Measurements from ENCODE around the gene CPEB2.
A peak's percentile ranks its signal among the peaks of the same experiment; 100 is the strongest.

CPEB2 gene

DNA sequence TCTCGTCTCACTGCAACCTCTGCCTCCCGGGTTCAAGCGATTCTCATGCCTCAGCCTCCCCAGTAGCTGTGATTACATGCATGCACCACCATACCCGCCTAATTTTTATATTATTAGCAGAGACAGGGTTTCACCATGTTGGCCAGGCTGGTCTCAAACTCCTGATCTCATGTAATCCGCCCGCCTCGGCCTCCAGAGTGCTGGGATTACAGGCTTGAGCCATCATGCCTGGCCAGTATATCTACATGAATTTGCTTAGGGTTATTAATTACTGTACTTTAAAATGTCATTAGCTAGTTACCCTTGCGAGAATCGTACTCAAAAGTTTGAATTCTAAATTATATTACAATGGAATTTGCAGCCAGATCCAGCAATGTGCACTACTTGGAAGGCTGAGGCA lies 8.9 kb downstream of the CPEB2 start:
- DNase-seq: no peak

DNA sequence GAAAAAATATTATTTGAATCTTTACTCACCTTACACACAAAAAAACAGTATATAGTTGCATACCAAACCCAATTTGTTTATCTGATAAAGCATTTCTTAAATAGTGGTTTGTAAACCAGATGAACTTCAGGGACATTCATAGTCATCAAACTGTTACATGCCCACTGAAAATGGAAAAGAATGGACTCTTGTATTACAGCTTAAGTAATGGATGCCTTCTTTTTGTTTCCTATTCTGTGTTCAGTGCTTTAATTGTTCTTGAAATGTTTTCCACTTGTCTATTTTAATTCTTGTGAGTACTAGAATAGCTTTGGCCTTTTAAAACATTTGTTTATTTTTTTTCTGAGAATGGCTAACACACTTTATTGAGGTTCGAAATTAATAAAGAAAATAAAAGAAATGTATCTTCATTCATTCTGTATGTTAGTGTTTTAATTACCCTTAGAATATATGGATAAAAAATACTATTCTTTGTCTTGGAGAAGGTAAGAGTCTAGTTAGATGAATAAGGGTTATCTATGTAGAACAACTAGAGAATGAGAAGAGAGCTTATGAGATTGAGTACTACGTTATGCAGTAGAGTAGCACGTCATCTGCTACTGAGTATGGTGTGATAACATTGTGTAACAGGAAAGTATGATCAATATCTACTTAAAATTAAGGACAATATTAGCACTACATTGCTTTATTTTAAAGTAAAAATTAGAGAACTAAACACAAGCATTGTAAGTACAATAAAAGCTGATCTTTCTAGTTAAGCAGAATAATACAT lies 9.9 kb downstream of the CPEB2 start:
- DNase-seq: no peak

DNA sequence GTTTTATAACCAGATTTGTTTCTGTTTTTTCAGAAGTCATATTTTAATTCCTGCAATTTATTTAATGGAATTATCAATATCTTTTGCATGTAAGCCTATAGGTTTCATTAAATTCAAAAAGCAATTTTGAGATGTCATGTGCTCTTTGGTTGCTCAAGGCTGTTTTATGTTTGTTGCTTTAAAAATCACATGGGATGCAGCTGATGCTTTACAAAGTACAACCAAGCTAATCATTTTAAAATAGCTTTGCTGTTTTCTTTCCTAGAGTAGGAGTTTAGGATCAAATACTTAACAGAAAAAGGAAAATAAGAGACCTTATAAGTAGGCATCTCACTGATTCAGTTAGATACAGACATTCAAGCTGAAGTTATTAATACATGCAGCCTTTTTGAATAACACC lies 11.3 kb downstream of the CPEB2 start:
- no peak for DNase-seq

DNA sequence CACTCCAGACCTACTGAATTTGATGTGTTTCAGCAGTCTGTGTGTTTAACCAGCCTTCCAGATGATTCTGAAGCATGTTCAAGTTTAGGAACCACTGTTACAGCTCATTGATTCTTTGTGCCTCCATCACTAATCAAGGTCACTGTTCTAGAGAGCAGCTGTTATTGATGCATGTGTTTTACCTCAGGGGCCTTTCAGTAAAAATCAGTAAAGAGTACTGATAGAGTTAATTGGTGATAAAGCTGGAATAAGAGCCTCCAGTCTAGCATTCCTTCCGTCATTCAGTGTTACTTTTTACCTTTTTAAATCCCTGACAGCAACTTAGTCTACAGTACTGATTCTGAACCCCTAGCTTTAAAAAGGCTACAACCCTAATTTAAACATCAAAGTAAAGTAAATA lies 12.9 kb downstream of the CPEB2 start:
- no peak for DNase-seq

DNA sequence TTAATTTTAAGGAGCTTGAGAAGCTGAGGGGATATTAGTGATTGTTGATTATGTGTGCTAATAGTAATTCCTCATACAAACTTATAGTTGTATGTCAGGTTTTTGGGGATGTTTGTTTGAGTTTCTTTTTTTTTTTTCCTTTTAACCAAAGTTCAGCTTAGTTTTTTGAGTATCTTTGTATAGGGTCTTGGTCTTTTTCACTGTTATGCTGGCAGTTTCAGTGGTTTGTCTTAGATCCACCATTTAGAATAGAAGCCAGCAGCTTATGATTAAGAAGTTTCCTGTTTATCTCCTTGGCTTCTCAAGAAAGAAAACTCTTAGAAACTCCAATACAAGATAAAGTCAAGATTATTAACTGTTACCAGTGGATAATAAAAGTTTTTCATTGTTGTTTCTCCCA lies 16.1 kb downstream of the CPEB2 start:
- DNase-seq: no peak

DNA sequence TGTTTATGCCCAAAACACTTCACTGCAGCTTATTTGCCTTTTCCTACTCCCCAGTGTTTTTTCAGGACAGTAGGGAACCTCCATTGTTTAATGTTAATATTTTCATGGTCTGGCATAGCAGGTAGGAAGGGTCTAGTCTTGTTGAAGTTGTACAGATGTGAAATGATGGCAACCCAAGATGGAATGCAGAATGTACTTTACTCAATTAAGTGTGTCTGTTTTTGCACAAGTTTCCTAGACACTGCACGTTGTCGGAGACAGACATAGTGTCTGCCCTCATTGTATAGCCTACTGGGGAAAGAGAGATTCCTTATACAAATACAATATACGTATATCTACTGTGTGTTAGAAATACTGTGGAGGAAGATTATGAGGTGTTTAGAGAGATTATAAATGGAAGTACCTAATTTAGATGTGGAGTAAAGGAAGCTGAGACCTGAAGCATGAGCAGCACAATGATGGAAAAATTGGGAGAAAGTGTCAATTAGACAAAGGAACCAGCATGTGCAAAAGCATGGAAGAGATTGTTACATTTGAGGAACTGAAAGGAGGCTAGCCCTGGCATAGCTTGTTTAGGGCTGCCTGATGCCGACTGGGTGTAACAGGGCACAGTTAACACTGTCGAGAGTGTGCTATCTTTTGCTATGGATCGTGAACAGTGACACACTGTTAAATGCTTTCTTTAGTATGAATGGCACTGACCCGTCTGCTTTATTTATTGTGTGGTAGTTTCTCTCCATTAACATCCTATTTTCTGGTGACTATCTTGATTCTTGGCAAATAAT lies 18.4 kb downstream of the CPEB2 start:
- no peak for DNase-seq

DNA sequence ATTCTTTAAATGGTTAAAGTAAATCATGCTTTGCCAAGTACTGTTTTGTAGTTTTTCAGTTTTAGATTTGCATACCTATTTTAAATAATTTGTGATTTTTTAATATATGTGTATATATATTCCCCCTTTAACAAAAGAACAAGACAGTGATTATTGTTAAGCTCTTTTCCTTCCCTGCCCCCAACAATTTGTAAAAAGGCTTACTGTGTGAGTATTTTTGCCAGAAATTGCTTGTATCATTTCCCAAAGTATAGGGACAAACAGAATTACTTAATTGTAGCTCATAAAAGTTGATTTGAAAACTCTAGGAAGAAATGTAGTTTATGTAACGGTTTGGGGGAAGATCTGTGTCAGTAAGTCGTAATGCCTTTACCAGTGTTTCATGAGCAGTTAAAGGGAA lies 19.0 kb downstream of the CPEB2 start:
- DNase-seq: no peak

DNA sequence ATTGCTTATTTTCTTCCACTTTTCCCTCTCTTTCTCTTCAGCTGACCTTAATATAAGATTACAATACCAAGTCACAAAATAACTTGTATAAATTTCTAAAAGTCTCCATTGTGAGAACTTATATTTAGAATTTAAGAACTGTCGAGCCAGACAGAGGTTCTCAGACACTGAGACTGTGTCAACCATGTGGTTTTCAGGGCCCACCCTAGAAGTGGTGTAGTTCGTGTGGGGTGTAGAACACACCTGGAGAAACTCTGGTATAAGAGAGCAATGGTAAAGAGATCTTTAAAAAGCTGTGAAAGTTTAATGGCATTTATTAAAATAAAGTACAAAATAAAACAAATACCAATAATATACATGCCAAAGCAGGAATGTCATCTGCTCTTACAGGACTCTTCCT lies 19.7 kb downstream of the CPEB2 start:
- no peak for DNase-seq

DNA sequence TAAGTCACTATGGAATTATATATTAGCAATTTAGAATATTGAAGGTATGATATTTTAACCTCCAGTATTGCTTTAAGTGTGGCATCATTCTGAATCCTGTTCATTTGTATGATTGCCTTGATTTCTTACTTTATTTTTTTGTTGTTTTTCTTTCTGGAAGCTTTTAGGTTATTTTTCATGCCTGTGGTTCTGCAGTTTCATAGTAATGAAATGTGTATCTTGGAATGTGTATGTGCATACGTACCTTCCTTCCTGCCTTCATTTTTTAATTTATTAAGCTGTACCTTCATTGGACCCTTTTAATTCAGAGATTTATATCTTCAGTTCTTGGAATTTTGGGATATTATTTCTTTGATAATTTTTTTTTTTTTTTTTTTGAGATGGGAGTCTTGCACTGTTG lies 22.1 kb downstream of the CPEB2 start:
- no peak for DNase-seq

DNA sequence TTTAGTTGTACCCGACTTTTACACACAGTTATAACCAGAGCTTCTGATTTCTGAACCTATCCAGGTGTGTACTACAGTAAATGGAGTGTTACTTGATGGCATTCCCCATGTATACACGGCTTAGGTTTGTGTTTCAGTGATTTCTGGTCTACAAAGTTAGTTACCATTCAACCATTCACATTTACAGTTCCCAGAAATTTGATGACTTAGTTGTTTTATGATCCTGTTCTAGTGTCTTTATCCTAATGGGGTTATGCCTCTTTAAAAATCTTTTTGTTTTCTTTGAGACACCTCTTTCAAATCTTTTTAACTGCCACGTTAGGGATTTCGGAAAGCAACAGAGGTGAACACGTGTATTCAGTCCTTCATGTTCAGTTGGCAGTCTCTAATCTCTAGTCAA lies 23.4 kb downstream of the CPEB2 start:
- no peak for DNase-seq

DNA sequence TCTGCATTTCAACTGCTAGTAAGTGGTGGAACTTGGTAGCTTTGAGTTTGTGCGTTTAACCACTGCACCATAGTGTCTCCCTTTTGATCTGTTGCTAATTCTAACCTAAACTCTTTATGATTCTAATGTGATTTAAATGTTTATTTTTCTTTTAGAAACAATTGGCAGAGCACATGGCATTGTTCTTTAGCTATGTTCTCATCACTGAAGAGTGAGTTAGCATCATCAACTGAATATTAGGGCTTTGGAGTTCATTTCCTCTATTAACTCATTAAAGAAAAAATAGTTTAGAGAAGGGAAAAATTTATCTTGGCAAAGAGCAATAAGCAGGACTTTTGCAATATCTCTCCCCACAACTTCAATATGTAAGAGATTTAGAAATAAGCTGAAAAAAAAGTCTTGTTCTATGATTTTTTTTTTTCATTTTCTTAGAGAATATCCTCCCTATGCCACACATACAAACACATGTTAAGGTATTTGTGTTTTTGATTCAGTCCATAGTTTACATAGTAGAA lies 25.7 kb downstream of the CPEB2 start:
- no peak for DNase-seq

DNA sequence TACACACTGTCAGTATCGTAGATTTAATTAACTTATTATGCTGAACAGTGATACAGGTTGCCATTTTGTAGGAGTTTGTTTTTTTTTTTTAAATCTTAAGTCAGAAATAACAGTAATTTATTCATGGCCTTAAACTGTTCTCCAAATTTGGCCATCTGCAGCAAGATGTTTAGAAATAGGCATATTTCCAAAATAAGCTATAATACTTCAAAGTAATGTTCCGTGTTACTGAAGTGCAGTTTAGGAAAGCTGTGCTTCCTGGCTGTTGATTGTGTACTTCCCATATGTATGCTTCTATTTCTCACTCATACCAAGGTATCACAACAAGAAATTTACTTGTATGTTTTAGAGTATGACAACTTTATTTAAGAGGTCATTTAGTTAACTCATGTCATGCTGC lies 28.9 kb downstream of the CPEB2 start:
- DNase-seq: no peak

DNA sequence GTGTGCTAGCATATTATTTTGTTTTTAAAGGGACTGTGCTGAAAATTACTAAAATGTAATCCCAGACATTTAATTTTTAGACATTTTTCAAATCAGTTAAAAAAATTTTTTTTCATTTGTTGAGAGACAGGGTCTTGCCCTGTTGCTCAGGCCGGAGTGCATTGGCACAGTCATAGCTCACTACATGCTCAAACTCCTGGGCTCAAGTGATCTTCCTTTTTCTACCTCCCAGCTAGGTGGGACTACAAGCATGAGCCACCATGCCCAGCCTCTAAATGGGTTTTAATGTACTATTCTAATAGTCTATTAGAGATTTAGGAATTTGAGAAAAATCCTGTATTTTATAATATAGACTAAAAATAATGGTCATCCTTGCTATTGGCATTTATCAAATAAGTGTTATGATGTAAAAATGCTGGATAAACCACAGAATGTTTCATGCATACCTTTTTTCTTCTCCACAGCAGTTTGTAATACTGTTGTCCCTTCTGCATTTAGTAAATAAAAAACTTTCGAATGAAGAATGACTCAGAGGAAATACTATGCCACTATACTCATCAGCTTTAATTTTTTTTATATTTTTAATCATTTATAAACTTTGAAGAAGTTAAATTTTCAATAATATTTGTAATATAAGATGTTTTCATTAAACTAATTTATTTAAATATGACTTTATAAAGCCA lies 29.9 kb downstream of the CPEB2 start:
- no peak for DNase-seq

DNA sequence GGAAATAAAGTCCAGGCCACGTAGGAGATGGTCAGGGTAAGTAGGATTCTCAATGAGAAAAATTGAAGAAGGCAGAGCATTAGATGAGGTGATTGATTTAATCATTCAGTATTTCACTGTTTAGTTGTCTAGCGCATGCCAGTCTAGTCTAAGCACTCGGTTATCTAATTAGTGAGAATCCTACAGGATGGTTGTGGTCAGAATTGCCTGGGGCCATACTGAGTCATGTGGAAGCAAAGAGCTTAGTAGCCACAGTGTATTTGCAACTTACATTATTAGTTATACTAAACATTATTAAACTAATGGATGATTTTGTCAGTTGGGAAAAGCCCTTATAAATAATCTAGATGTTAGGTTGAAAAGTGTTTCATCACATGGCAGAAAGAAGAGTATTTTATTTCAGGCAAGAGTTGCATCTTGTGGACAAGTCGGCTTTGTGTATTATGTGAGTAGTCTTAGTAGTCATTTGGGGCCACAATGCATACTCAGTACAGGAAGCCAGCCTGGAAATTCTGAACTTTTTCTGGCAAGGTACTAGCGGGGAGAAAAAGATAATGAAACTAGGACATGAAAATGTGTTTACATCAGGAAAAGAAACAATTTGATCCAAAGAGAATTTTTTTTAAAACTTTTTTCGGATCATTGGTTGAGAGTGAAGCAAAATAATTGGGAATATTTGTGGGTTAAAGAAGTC lies 31.9 kb downstream of the CPEB2 start:
- no peak for DNase-seq

DNA sequence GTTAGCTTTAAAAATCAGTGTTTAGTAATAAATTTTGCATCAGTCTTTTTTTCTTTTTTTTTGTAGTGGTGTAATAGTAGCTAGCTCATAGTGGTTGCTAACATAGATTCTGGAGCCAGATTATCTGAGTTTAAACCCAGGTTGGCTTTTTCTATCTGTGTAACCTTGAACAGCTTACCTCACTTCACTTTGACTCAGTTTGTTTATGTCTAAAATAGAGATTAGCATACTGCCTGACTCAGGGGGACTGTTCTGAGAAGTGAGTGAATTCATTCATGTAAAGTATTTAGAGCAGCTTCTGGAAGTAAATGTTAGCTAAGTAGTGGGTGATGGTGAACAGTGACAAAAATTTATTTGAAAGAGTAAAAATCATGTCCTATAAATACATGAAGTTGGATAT lies 32.9 kb downstream of the CPEB2 start:
- DNase-seq: no peak

DNA sequence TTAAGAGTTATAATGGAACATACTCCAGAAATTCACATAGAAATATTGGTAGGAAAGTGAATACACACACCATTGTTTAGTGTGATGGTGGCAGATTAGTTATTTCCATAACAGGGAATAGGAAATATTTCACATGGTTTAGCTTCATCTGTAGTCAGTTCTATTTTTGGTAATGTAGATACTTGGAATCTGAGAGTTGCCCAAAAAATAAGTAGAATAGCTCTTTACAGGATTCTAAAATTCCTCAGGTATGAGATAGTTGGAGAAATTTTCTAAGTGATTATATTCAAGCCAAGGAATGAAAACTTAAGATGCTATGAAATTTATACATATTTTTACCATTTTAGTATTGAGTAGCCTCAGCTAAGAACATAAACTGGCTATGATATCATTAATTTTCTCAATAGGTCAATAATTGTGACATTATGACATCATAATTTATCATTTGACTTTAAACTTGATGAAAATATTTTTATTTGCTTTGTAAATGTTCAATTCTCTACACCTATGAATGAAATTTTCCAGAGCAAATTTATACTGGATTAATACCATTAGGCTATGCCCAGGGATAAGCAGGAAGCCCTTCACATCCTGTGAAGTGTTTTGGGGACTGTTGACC lies 35.8 kb downstream of the CPEB2 start:
- no peak for DNase-seq

DNA sequence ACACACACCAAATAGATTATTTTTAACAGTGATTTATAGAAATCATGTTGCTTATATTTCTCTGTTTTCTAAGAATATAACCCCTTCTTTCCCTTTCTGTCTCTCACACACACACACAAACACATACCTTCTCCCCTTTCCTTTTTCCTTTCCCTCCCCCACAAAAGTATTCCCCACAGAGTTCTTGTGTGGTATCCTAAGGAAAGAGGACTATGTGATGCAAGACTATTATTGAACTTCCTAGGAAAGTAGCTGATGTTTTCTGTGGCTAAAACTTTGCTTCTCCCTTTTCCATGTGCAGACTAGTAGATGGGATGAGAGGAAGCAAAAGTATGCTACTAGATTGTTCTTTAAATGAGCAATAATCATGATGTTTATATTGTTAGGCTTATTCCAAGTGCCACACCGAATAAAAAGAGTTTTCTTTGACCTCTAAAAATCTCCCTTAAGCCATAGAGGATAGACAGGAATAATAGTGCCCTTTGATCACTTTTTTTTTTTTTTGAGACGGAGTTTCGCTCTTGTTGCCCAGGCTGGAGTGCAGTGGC lies 38.7 kb downstream of the CPEB2 start:
- DNase-seq: no peak

DNA sequence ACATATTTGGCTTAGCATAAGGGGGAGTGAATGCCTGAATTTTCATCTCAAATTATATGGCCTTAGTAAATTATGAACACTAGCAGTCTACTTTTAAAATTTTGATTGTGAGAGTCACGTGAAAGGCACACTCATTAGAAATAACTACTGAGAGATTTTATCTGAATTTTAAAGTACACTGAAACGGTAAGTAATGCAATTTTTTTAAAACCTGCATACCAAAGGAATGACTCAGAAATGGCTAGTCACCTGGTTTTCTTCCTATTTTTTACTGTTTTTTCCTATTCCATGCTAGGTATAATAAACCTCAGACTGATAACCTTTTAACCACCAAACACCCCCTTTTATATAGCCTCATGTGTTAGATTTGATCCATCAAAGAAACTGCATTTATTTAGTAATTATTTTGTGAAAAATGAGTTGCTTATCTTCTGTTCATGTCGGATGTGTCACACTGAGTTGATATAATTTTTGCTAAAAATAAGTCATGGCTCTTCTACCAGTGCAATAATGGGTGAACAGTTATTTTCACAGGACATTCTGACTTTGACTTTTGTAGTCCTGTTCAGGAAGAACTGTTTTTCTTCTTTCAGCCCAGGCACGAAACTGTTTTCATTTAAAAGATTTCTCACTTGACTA lies 40.4 kb downstream of the CPEB2 start:
- DNase-seq: no peak

DNA sequence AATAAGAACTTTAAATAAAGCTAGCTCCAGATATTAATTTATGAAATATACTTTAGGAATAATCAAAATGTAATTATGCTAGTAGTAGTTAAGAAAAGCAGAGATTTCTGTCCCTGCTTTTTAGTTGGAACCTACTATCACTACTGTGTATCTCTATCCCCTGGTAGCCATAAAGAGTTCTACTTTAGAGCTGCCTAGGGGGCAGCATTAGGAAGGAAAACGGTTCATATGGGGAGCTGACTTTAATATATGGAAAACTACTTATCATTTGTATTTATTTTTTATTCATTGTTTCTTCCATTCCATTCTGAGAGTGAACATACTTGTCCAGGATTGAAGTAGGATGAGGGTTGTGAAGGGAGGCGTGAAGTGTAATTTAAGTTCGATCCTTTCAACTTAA lies 40.9 kb downstream of the CPEB2 start:
- peak in 1 of 2 experiments; percentile 1 for DNase-seq

DNA sequence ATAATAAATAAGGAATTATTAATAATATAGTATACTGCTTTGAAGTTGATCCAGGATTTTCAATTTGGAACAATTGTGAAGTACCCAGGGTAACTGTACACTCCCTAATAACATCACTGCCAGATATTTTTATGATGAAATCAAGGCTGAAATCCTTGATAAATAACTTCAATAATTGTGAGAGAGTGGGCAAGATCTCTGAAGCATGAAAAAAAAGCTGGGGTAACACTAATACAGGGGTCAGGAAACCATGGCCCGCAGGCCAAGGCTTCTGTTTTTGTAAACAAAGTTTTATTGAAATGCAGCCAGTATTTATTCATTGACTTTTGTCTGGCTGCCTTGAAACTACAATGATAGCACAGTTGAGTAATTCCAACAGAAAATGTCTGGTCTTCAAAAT lies 41.6 kb downstream of the CPEB2 start:
- no peak for DNase-seq

DNA sequence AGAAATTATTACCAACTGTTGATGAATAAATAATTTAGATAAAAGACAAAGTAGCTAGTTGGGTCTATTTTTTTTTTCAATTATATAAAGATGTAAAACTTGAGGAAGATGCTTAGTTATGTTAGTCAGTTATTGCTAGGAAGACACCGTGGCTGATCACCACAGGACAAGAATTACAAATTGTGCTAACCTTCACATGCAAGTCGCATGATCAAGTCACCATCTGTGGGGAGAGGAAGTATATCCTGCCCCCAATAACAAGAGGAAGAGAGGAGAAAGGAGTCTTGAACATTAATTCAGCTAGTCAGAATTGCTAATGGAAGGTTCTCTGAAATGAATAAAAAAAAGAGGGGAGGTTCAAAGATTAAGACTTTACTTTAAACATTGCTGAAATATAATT lies 52.3 kb downstream of the CPEB2 start:
- DNase-seq: no peak

DNA sequence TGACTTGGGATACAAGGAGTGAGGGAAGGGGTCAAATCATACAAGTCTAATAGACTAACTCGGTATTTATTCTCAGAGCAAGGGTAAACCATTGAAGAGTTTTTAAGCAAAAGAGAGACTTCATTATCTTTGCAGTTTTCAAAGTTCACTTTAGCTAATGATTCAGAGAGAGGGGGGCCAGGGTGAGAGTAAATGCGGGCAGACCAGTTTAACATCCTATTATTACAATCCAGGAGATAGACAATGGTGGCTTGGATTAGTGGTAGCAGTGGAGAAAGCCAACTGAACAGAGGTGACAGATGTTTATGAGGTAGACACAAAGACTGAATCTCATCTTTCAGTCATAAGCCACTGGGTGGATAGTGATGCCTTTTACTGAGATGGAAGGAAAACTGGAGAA lies 57.9 kb downstream of the CPEB2 start:
- no peak for DNase-seq
